ENCODE data around the gene BEND5. TPM values are rescaled to one million over a fixed set of nuclear protein-coding genes. Genes with fewer than 3 reads are reported as not detected.

BEND5 gene
- total RNA-seq, 1 donor from 2014 or later: 1.4 TPM

DNA sequence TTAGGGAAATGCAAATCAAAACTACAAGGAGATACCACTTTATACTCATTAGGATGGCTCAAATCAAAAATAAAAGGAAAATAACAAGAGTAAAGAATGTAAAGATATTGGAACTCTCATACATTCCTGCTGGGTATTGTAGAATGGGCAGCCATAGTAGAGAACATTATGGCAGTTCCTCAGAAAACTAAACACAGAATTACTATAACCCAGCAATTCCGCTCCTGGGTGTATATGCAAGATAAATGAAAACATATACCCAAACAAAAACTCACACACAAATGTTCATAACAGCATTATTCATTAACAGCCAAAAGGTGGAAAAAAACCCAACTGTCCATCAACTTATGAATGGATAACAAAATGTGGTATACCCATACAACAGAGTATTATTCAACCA, 11.4 kb downstream of the BEND5 start:
- no peak for DNase-seq (ENCODE audit: low read depth in 2 of 2)

DNA sequence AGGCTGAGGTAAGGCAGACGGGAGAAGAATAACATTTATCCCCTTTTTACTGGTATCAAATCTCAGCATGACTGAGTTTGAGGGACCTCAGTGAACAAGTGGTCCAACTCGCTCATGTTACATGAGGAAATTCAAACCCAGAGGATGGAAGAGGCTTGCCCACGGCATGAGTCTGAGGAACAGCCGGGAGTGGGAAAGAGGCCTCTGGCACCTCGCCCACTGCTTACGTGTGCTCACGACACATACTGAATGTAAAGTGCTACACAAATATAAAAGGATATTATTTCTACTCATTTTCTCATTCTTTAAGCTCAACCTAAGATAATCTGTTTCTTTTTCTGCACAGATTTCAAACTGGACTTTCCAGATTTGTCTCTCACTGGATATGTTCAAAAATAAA, 14.7 kb downstream of the BEND5 start:
- no peak for DNase-seq (ENCODE audit: low read depth in 2 of 2)

- DNase-seq (ENCODE audit: low read depth in 2 of 2): no peak
These were observed 15.3 kb downstream of the BEND5 start for GRCh38 chr1:48761411-48761810.

- no peak for DNase-seq (ENCODE audit: low read depth in 2 of 2)
These were observed 15.8 kb downstream of the BEND5 start for GRCh38 chr1:48760857-48761256.

DNA sequence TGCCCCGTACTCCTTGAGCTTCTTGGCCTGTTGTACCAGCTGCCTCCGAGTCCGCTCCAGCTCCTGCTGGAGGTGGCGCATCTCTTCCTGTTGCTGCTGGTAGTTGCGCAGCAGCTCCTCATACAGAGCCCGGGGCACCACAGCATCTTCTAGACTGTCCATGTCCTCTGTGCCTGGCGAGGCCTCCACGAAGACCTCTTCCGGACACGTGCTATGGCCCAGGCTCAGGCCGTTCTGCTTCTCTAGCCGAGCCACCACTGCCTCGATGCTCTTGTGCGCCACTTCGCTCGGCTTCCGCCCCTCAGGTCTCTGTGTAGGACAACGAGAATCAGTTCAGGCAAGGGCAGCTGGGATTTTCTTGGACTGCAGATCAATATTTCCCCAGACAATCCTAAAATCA, 17.7 kb downstream of the BEND5 start:
- no peak for DNase-seq (ENCODE audit: low read depth in 2 of 2)

DNA sequence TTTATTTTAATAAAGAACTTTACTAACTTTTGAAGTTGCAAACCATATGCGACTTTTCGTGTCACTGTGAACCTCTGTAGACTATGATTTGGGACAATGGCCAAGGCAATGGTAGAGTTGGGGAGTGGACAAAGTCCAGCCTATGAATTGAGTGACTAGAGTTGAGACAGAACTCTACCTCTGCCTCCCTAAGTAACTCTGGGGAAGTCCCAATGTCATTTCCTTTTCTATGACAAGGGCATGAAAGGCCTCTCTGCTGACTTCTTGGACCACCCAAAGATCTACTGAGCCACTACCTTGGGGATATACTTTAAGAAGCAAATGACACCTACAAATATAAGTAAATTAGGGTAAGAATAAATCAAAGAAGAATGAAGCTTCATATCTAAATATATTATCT, 19.3 kb downstream of the BEND5 start:
- DNase-seq (ENCODE audit: low read depth in 2 of 2): no peak

GRCh38 chr1:48756683-48757316, 19.9 kb downstream of the BEND5 start:
- DNase-seq (ENCODE audit: low read depth in 2 of 2): no peak

- no peak for DNase-seq (ENCODE audit: low read depth in 2 of 2)
These were observed 23.4 kb downstream of the BEND5 start for GRCh38 chr1:48753293-48753692.

- DNase-seq (ENCODE audit: low read depth in 2 of 2): no peak
These were observed 26.6 kb downstream of the BEND5 start for GRCh38 chr1:48750109-48750508.

DNA sequence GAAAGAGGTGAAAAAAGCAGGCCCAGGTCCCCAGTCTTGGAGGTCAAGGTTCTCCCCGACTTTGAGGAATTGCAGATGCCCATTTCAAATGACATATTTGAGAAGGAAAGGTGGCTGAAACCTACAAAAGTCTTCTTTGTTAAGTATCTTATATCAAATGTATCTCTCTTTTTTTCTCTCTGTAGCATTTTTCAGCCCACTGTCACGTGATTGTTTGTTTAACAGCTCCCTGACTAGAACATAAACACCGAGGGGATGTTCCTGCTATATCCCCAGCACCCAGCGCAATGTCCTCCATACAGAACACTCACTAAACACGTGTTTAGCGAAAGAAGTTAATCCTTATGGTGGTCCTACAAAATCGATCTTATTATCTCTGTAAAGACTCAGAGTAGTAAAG, 27.6 kb downstream of the BEND5 start:
- DNase-seq (ENCODE audit: low read depth in 2 of 2): no peak

GRCh38 chr1:48746906-48747305, 29.8 kb downstream of the BEND5 start:
- no peak for DNase-seq (ENCODE audit: low read depth in 2 of 2)

- DNase-seq (ENCODE audit: low read depth in 2 of 2): no peak
These were observed 32.7 kb downstream of the BEND5 start for GRCh38 chr1:48744032-48744431.

DNA sequence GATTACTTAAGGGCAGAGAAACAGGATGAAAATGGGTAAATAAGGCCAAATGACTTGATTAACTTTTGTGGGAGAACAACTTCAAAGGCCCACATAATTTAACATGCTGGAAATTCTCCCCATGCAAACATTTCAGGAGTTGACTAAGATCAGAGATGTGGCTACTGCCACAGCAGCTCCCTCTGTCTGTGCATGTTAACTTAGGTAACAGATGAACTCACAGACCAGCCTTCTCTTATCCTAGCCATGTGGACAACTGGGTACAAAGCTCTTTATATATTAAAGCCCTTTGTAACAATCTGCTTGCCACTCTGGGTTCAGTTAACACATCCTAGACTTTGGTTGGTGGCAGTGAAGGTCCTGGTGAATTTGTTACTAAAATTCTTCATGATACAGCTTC, 33.2 kb downstream of the BEND5 start:
- no peak for DNase-seq (ENCODE audit: low read depth in 2 of 2)

- no peak for DNase-seq (ENCODE audit: low read depth in 2 of 2)
These were observed 35.3 kb downstream of the BEND5 start for GRCh38 chr1:48741380-48741779.

DNA sequence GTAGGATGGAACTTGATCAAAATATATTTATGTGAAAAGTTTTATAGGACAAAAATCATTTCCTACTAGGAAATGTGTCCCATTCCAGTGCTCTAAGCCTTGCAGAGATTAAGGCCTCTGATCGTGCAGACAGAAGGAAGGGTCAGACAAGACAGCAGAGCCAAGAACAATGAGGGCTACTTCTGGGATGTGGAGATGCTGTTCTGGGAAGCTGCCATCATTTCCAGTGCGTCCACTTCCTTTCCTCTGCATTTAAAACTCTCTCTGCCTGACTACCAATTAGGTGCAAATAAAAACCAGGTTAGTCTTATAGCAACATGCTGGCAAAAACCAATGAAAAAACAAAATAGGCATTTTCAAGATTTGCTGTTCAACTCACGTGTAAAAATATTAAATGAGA, 36.1 kb downstream of the BEND5 start:
- DNase-seq (ENCODE audit: low read depth in 2 of 2): no peak

DNA sequence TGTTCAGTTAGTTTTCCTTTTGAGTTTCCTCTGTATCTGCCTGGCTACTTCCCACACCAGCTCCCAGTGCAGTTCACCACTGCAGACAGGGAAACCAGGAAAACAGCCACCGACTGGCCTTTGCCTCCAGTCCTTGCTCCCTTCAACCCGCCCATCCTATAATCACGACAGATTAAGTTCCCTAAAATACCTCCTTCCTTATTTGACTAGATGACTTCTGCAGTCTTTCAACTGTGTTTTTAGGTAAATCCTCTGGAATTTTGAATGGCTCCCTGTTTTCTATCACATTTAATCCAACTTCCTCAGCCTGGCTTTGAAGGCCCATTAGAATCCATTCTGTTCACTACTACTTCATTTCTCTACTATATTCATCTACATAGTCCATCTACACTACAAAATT, 37.6 kb downstream of the BEND5 start:
- DNase-seq (ENCODE audit: low read depth in 2 of 2): no peak

- no peak for DNase-seq (ENCODE audit: low read depth in 2 of 2)
These were observed 38.3 kb downstream of the BEND5 start for GRCh38 chr1:48738356-48738755.

GRCh38 chr1:48735796-48736195, 40.9 kb downstream of the BEND5 start:
- no peak for DNase-seq (ENCODE audit: low read depth in 2 of 2)

GRCh38 chr1:48730164-48730910, 46.4 kb downstream of the BEND5 start:
- DNase-seq (ENCODE audit: low read depth in 2 of 2): no peak

DNA sequence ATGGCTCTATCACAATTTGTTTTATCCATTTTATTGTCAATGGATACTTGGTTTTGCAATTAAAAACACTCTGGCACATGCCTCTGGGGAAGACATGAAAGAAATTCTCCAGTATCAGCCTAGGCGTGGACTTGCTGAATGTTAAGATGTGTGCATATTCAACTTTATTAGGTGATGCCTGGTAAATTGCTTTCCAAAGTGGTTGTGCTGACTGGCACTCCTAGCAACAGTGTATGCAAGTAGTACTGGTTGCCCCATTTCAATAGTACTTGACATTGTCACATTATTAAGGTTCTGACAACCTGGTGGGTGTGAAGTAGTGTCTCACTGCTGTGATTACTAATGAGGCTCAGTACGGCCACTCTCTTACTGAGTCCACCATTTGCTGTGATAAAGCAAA, 48.1 kb downstream of the BEND5 start:
- no peak for DNase-seq (ENCODE audit: low read depth in 2 of 2)

DNA sequence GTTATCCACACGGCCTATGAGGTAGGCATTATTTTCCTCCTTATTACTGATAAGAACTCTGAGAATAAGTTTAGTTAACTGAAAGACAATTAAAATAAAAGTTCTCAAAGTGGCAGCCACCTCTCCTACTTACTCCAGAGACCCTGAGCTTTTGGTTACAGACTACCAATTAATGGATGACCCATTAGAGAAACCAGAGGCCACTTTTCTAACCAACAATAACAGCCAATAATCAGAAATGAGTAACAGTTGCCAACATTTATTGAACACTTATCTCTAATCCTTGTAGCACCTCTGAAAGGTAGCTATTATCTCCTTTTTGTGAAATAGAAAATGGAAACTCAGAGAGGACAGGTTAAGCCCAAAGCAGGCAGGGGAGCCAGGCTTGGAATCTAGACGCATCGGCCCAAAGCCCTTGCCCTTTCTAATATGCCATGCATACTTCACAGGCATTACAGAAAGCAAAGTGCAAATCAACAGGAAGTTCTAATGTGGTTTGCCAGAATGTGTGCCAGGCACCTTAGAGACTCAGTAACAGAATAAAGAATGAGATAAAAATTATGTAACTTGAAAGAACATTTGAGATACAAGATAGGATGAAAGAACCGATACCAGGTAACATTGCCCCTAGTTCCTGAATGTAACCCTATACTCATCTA, 50.0 kb downstream of the BEND5 start:
- DNase-seq (ENCODE audit: low read depth in 2 of 2): no peak

DNA sequence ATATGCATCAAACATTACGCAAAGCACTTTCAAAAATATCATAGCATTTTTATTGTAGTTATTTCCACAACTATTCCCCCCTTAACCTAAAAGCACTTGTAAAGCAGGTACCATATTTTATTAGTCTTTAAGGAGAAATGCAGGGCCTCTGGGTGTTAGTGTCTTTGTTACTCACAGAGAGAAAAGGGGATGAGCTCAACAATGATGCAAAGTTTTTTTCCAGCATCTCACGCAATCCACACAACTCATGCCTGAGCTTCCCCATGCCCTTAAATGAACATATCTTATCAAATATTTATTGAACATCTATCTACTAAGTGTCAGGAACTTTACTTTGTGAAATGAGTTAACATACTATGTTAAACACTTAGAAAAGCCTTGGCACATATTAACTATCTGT, 50.6 kb downstream of the BEND5 start:
- DNase-seq (ENCODE audit: low read depth in 2 of 2): no peak

Data from lung microvascular endothelial cell (primary cell).